ENCODE data around the gene PITPNM3.

The PITPNM3 gene

GRCh38 chr17:6435968-6436367 is 120.4 kb downstream of the PITPNM3 start:
- DNase-seq, result no peak

- DNase-seq, result no peak
These were observed 121.3 kb downstream of the PITPNM3 start, which contains the start of gene AIPL1 for GRCh38 chr17:6435051-6435450. Gene AIPL1 (minus strand): TSS chr17:6435121. CDS start chr17:6435104, 17 bp downstream.

- DNase-seq, result no peak
These were observed 125.6 kb downstream of the PITPNM3 start for GRCh38 chr17:6430769-6431168.

GRCh38 chr17:6429266-6429665 is 127.1 kb downstream of the PITPNM3 start:
- DNase-seq, result no peak

GRCh38 chr17:6428207-6428965 is 128.0 kb downstream of the PITPNM3 start:
- DNase-seq, result no peak

- no peak for DNase-seq
These were observed 129.0 kb downstream of the PITPNM3 start for GRCh38 chr17:6427279-6427781.

GRCh38 chr17:6426356-6427101 is 129.8 kb downstream of the PITPNM3 start:
- no peak for DNase-seq

- no peak for DNase-seq
These were observed 130.9 kb downstream of the PITPNM3 start for GRCh38 chr17:6425407-6425806.

- no peak for DNase-seq
These were observed 132.4 kb downstream of the PITPNM3 start for GRCh38 chr17:6423931-6424330.

- DNase-seq, result no peak
These were observed 133.6 kb downstream of the PITPNM3 start for GRCh38 chr17:6422654-6423241.

- DNase-seq, result peak; percentile 14
These were observed 134.4 kb downstream of the PITPNM3 start for GRCh38 chr17:6421700-6422604.

GRCh38 chr17:6420173-6420641 is 136.1 kb downstream of the PITPNM3 start:
- DNase-seq, result no peak

GRCh38 chr17:6415616-6416015 is 140.7 kb downstream of the PITPNM3 start:
- no peak for DNase-seq

GRCh38 chr17:6413065-6413464 is 143.3 kb downstream of the PITPNM3 start:
- DNase-seq, result no peak

- DNase-seq, result no peak
These were observed 147.6 kb downstream of the PITPNM3 start for GRCh38 chr17:6408735-6409134.

- no peak for DNase-seq
These were observed 148.1 kb downstream of the PITPNM3 start for GRCh38 chr17:6408276-6408675.

GRCh38 chr17:6402258-6402657 is 154.1 kb downstream of the PITPNM3 start:
- DNase-seq, result no peak

Measured in NCI-H187 treated with DMSO at 0.1 percent for 48 hours (cell line).